Measurements from ENCODE around the gene PRXL2A.
"Not testable (repeated sequence)": the region's sequence is repeated elsewhere in the genome, so short reads cannot be mapped to it uniquely, and the experiment has no call there.

Gene PRXL2A
- 2.7 to 10.8 (median 6.9) reads per million in 4 experiments for total RNA-seq

- DNase-seq, result peak; percentile 74
These were observed at the start of gene PRXL2A for GRCh38 chr10:80408242-80409101. PRXL2A (plus strand) TSS chr10:80408551; CDS start chr10:80420468, 11,917 bp downstream.

- DNase-seq, result not testable (repeated sequence)
These were observed 49.4 kb upstream of the PRXL2A start for GRCh38 chr10:80358925-80359324.

- DNase-seq, result no peak
These were observed 48.7 kb upstream of the PRXL2A start for GRCh38 chr10:80359644-80360043.

GRCh38 chr10:80365510-80365909 lies 42.8 kb upstream of the PRXL2A start:
- no peak for DNase-seq

- DNase-seq, result no peak
These were observed 36.9 kb upstream of the PRXL2A start for GRCh38 chr10:80371467-80371866.

- DNase-seq, result no peak
These were observed 35.7 kb upstream of the PRXL2A start for GRCh38 chr10:80372675-80373074.

- no peak for DNase-seq
These were observed 34.8 kb upstream of the PRXL2A start for GRCh38 chr10:80373502-80373901.

GRCh38 chr10:80379701-80380100 lies 28.6 kb upstream of the PRXL2A start:
- no peak for DNase-seq

GRCh38 chr10:80380185-80380584 lies 28.2 kb upstream of the PRXL2A start:
- DNase-seq, result no peak

GRCh38 chr10:80382989-80383388 lies 25.4 kb upstream of the PRXL2A start:
- peak; percentile 28 for DNase-seq

GRCh38 chr10:80390740-80391139 lies 17.6 kb upstream of the PRXL2A start:
- no peak for DNase-seq

GRCh38 chr10:80392250-80392649 lies 16.1 kb upstream of the PRXL2A start:
- DNase-seq, result no peak

- no peak for DNase-seq
These were observed 13.9 kb upstream of the PRXL2A start for GRCh38 chr10:80394358-80394916.

- DNase-seq, result no peak
These were observed 11.3 kb upstream of the PRXL2A start for GRCh38 chr10:80397014-80397413.

- DNase-seq, result no peak
These were observed 8.1 kb upstream of the PRXL2A start for GRCh38 chr10:80400136-80400804.

GRCh38 chr10:80405035-80405434 lies 3.3 kb upstream of the PRXL2A start:
- no peak for DNase-seq

GRCh38 chr10:80405626-80406025 lies 2.7 kb upstream of the PRXL2A start:
- no peak for DNase-seq

- no peak for DNase-seq
These were observed 2.1 kb upstream of the PRXL2A start for GRCh38 chr10:80406204-80406603.

GRCh38 chr10:80407812-80408241 lies 524 bp upstream of the PRXL2A start:
- DNase-seq, result no peak

GRCh38 chr10:80409121-80409520 lies 770 bp downstream of the PRXL2A start:
- no peak for DNase-seq

- DNase-seq, result no peak
These were observed 1.8 kb downstream of the PRXL2A start for GRCh38 chr10:80410122-80410521.

GRCh38 chr10:80410578-80411145 lies 2.3 kb downstream of the PRXL2A start:
- DNase-seq, result no peak

- DNase-seq, result no peak
These were observed 2.9 kb downstream of the PRXL2A start for GRCh38 chr10:80411267-80411668.
